ENCODE measurements around the gene CYP2W1.

Gene CYP2W1

GRCh38 chr7:966291-967069 is 16.5 kb upstream of the CYP2W1 start:
- no peak for DNase-seq

GRCh38 chr7:967361-968082 is 15.5 kb upstream of the CYP2W1 start:
- DNase-seq, result no peak

- DNase-seq, result no peak
Observed at GRCh38 chr7:968205-969105, 14.5 kb upstream of the CYP2W1 start.

- DNase-seq, result no peak
Observed at GRCh38 chr7:969403-969802, 13.6 kb upstream of the CYP2W1 start.

- DNase-seq, result no peak
Observed at GRCh38 chr7:970744-971143, 12.2 kb upstream of the CYP2W1 start.

- DNase-seq, result no peak
Observed at GRCh38 chr7:972110-972509, 10.9 kb upstream of the CYP2W1 start.

GRCh38 chr7:972676-973309 is 10.2 kb upstream of the CYP2W1 start:
- no peak for DNase-seq

- DNase-seq, result no peak
Observed at GRCh38 chr7:973312-973711, 9.7 kb upstream of the CYP2W1 start.

GRCh38 chr7:974172-974571 is 8.8 kb upstream of the CYP2W1 start:
- no peak for DNase-seq

- DNase-seq, result peak; percentile 94
Observed at GRCh38 chr7:974820-975681, 7.9 kb upstream of the CYP2W1 start, which contains the start of gene COX19. Gene COX19 (minus strand): TSS chr7:975549. CDS start chr7:975509, 40 bp downstream.

- no peak for DNase-seq
Observed at GRCh38 chr7:975702-976473, 7.1 kb upstream of the CYP2W1 start.

GRCh38 chr7:976901-977325 is 6.1 kb upstream of the CYP2W1 start:
- no peak for DNase-seq

GRCh38 chr7:977326-978048 is 5.5 kb upstream of the CYP2W1 start:
- DNase-seq, result no peak

GRCh38 chr7:978049-978346 is 5.0 kb upstream of the CYP2W1 start:
- no peak for DNase-seq

GRCh38 chr7:978416-979091 is 4.4 kb upstream of the CYP2W1 start:
- DNase-seq, result no peak

GRCh38 chr7:979151-979550 is 3.8 kb upstream of the CYP2W1 start:
- DNase-seq, result no peak

GRCh38 chr7:979886-980571 is 3.0 kb upstream of the CYP2W1 start:
- no peak for DNase-seq

- peak; percentile 69 for DNase-seq
Observed at GRCh38 chr7:981793-982510, 1.0 kb upstream of the CYP2W1 start.
